Body of pancreas (tissue), 4 donors: ENCODE data around the gene SLC45A2.

Experiments
- CTCF ChIP-seq, 7 experiments: fragments of 450-650 bp in 4 of 7; fragments of 200-600 bp in 3 of 7; sonication (generic) in 3 of 7; IDR thresholded peaks; one replicate each; pipeline ENCODE4 v1.5.1; 2016 to 2019; ENCODE audit warnings: antibody characterized with exemption in 7 of 7
- POLR2A ChIP-seq, 3 donors: fragments of 450-650 bp; IDR thresholded peaks; one replicate each; pipeline ENCODE4 v1.6.1; 2016; ENCODE audit warnings: antibody characterized with exemption in 3 of 3, mild to moderate bottlenecking in 2 of 3

- no peak for TF ChIP-seq CTCF (IDR thresholded peaks at IDR 0.05)
- TF ChIP-seq POLR2A (IDR thresholded peaks at IDR 0.05): no peak
Observed at GRCh38 chr5:34002629-34003328, 18.3 kb upstream of the SLC45A2 start.
